HG03460 (cell line): ENCODE results near the gene GGPS1.
"Not testable (repeated sequence)": the region's sequence is repeated elsewhere in the genome, so short reads cannot be mapped to it uniquely, and the experiment has no call there.

Experiments used
- ATAC-seq: cut with Tn5 transposase; IDR thresholded peaks from one replicate; pipeline ENCODE4 v1.9.1; 2021; ENCODE audit not compliant: unreplicated experiment

Gene GGPS1

GRCh38 chr1:235304549-235305451, 23.6 kb upstream of the GGPS1 start:
- no peak for ATAC-seq

- no peak for ATAC-seq
These were observed 20.9 kb upstream of the GGPS1 start for GRCh38 chr1:235307158-235308124.

GRCh38 chr1:235309206-235309605, 19.2 kb upstream of the GGPS1 start:
- ATAC-seq, result not testable (repeated sequence)

- ATAC-seq, result no peak
These were observed 15.1 kb upstream of the GGPS1 start for GRCh38 chr1:235313262-235313661.

- no peak for ATAC-seq
These were observed 14.3 kb upstream of the GGPS1 start for GRCh38 chr1:235313931-235314678.

GRCh38 chr1:235315173-235315572, 13.2 kb upstream of the GGPS1 start:
- no peak for ATAC-seq

GRCh38 chr1:235315735-235316134, 12.6 kb upstream of the GGPS1 start:
- no peak for ATAC-seq

- ATAC-seq, result no peak
These were observed 11.2 kb upstream of the GGPS1 start for GRCh38 chr1:235317168-235317567.

GRCh38 chr1:235319255-235319654, 9.1 kb upstream of the GGPS1 start:
- ATAC-seq, result no peak

GRCh38 chr1:235320521-235321179, 7.7 kb upstream of the GGPS1 start:
- no peak for ATAC-seq

GRCh38 chr1:235324296-235324695, 4.1 kb upstream of the GGPS1 start:
- no peak for ATAC-seq

GRCh38 chr1:235325139-235325538, 3.2 kb upstream of the GGPS1 start:
- no peak for ATAC-seq

- no peak for ATAC-seq
These were observed 2.5 kb upstream of the GGPS1 start for GRCh38 chr1:235325854-235326253.

- no peak for ATAC-seq
These were observed 1.4 kb upstream of the GGPS1 start for GRCh38 chr1:235326719-235327558.

GRCh38 chr1:235327559-235328270, 655 bp upstream of the GGPS1 start, which contains the start of gene ARID4B:
TSS of gene ARID4B (minus strand) at chr1:235328179. CDS start at chr1:235326919, 1,260 bp downstream.
- ATAC-seq, result peak; percentile 2

GRCh38 chr1:235329139-235329902, 951 bp downstream of the GGPS1 start:
- peak; percentile 25 for ATAC-seq

- ATAC-seq, result no peak
These were observed 2.5 kb downstream of the GGPS1 start for GRCh38 chr1:235330918-235331285.

- ATAC-seq, result no peak
These were observed 3.0 kb downstream of the GGPS1 start for GRCh38 chr1:235331401-235331800.
